Thoracic aorta (tissue), 2 donors: Measurements from ENCODE around the gene PCDHB3. TPM values are rescaled to one million over a fixed set of nuclear protein-coding genes. Genes with fewer than 3 reads are reported as not detected.
"Not testable (repeated sequence)": the region's sequence is repeated elsewhere in the genome, so short reads cannot be mapped to it uniquely, and the experiment has no call there.

Experiments used
- ATAC-seq: fragments of 150-250 bp; one replicate; pipeline ENCODE4 v1.8.0; 2017; ENCODE audit warnings: low read depth; ENCODE audit not compliant: insufficient number of reproducible peaks, low FRiP score
- DNase-seq: peaks from one replicate; pipeline ENCODE4 v3.0.0-alpha.2; 2020; ENCODE audit warnings: low spot score
- H3K27ac ChIP-seq, 2 donors: fragments of 200-600 bp; sonication (generic); 1 replicate in 1 of 2; 2 replicates in 1 of 2; pipeline ENCODE4 v1.5.1; 2016; ENCODE audit warnings: mild to moderate bottlenecking in 2 of 2, moderate library complexity in 2 of 2
- H3K27me3 ChIP-seq: fragments of 200-600 bp; sonication (generic); replicated peaks from 2 replicates; pipeline ENCODE4 v1.6.0; 2016; ENCODE audit warnings: mild to moderate bottlenecking; ENCODE audit not compliant: insufficient read depth
- H3K36me3 ChIP-seq: fragments of 200-600 bp; sonication (generic); one replicate; pipeline ENCODE4 v1.5.1; 2016
- H3K4me1 ChIP-seq, 2 donors: fragments of 200-600 bp; sonication (generic); 1 replicate in 1 of 2; 2 replicates in 1 of 2; pipeline versions ENCODE4 v1.5.1 to v1.6.0; 2016; ENCODE audit warnings: low read depth in 2 of 2, mild to moderate bottlenecking in 1 of 2; ENCODE audit not compliant: control insufficient read depth in 1 of 2
- H3K4me3 ChIP-seq: fragments of 200-600 bp; sonication (generic); 2 replicates; pipeline ENCODE4 v1.5.1; 2016; ENCODE audit warnings: mild to moderate bottlenecking
- H3K9me3 ChIP-seq: fragments of 200-600 bp; sonication (generic); 2 replicates; pipeline ENCODE4 v1.5.1; 2016
- total RNA-seq, 2 donors: library from RNA; depleted of rRNA; stranded (reverse); fragments of >200 nt; gene quantifications; one replicate each; pipeline versions ENCODE4 v1.1.0 to v1.2.3, GENCODE V29; 2016
- TF ChIP-seq, protein P1 (sequence below): fragments of 200-600 bp; sonication (generic); IDR thresholded peaks from one replicate; pipeline ENCODE4 v1.5.1; 2019; ENCODE audit warnings: antibody characterized with exemption

Gene PCDHB3
- total RNA-seq, 2 donors from 2014 or later = 2.3 to 3.7 TPM

DNA sequence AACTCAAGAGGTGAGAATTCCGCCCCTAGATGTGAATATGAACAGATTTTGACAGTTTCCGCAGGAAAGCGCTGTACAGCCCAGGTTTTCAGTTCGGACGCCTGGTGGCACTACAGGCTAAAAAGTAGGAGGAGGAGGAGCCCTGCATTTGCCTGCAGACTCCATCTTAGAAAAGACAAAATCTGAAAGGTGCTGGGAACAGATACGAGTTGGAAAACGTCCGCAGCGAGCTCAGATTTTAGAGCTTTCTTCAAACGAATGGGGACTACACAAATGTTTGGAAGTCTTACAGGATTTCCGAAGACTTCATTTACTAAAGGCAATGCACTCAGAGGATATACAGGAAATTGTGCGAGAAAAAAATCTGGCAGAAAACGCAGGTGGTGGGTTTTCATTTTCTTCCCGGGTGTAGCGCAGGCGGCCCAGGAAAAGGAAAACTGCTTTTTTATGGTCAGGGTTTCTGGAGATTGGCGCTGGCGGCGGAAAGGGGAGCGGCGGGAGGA is 15.7 kb upstream of the PCDHB3 start:
- peaks cover 16% of the 10 kb centered on the region for H3K9me3 ChIP-seq
- no peaks in the 10 kb centered on the region for H3K27me3 ChIP-seq
- H3K4me1 ChIP-seq = no peaks in the 10 kb centered on the region
- H3K27ac ChIP-seq = peak overlapping the region; percentile 12 to 46
- ATAC-seq (peak; percentile 36), DNase-seq (no peak)
- TF ChIP-seq, protein P1, sequence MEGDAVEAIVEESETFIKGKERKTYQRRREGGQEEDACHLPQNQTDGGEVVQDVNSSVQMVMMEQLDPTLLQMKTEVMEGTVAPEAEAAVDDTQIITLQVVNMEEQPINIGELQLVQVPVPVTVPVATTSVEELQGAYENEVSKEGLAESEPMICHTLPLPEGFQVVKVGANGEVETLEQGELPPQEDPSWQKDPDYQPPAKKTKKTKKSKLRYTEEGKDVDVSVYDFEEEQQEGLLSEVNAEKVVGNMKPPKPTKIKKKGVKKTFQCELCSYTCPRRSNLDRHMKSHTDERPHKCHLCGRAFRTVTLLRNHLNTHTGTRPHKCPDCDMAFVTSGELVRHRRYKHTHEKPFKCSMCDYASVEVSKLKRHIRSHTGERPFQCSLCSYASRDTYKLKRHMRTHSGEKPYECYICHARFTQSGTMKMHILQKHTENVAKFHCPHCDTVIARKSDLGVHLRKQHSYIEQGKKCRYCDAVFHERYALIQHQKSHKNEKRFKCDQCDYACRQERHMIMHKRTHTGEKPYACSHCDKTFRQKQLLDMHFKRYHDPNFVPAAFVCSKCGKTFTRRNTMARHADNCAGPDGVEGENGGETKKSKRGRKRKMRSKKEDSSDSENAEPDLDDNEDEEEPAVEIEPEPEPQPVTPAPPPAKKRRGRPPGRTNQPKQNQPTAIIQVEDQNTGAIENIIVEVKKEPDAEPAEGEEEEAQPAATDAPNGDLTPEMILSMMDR = peak; percentile 28
- H3K4me3 ChIP-seq = peak overlapping the region; percentile 66
- no peaks in the 10 kb centered on the region for H3K36me3 ChIP-seq

DNA sequence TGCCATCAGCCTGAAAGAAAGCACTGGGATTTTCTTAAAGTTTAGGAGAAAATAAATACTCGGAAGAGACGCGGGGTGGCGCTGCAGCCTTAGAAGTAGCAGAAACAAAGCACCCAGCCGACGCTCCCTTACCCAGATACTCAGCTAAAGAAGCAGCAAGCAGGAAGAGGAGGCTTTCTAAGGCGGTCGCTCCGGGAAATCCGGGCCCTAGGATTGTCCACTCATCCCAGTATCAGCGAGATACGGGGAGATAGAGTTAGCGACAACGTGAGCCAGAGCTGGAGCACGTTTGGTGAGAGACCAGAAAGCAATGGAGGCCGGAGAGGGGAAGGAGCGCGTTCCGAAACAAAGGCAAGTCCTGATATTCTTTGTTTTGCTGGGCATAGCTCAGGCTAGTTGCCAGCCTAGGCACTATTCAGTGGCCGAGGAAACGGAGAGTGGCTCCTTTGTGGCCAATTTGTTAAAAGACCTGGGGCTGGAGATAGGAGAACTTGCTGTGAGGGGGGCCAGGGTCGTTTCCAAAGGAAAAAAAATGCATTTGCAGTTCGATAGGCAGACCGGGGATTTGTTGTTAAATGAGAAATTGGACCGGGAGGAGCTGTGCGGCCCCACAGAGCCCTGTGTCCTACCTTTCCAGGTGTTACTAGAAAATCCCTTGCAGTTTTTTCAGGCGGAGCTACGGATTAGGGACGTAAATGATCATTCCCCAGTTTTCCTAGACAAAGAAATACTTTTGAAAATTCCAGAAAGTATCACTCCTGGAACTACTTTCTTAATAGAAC is 5.6 kb upstream of the PCDHB3 start, which contains the start of gene PCDHB2:
TSS of gene PCDHB2 (plus strand) at position 135 of the 782 bp plus-strand sequence. CDS start at position 311, 176 bp downstream.
- no peaks in the 10 kb centered on the region for H3K27me3 ChIP-seq
- DNase-seq = no peak
- TF ChIP-seq, protein P1 = peak; percentile 7
- H3K36me3 ChIP-seq = no peaks in the 10 kb centered on the region
- peaks cover 53% of the 10 kb centered on the region for H3K9me3 ChIP-seq
- no peak for ATAC-seq
- peak within 1 kb of the TSS; percentile 49 for H3K4me3 ChIP-seq
- no peaks in the 10 kb centered on the region for H3K4me1 ChIP-seq
- no peak within 1 kb of the TSS for H3K27ac ChIP-seq

DNA sequence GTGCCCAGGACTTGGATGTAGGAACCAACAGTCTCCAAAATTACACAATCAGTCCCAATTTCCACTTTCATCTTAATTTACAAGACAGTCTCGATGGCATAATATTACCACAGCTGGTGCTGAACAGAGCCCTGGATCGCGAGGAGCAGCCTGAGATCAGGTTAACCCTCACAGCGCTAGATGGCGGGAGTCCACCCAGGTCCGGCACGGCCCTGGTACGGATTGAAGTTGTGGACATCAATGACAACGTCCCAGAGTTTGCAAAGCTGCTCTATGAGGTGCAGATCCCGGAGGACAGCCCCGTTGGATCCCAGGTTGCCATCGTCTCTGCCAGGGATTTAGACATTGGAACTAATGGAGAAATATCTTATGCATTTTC is 5.0 kb upstream of the PCDHB3 start:
- Histone ChIP-seq H3K27ac (no peak overlapping the region), H3K27me3 (no peaks in the 10 kb centered on the region), H3K36me3 (no peaks in the 10 kb centered on the region), H3K4me3 (peak overlapping the region; percentile 49), H3K4me1 (no peaks in the 10 kb centered on the region), H3K9me3 (peaks cover 58% of the 10 kb centered on the region)
- ATAC-seq = no peak
- no peak for DNase-seq
- TF ChIP-seq, protein P1 = no peak

DNA sequence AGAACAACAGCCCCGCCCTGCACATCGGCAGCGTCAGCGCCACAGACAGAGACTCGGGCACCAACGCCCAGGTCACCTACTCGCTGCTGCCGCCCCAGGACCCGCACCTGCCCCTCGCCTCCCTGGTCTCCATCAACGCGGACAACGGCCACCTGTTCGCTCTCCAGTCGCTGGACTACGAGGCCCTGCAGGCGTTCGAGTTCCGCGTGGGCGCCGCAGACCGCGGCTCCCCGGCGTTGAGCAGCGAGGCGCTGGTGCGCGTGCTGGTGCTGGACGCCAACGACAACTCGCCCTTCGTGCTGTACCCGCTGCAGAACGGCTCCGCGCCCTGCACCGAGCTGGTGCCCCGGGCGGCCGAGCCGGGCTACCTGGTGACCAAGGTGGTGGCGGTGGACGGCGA is 4.1 kb upstream of the PCDHB3 start:
- not testable (repeated sequence) for H3K4me3 ChIP-seq, ATAC-seq, H3K27me3 ChIP-seq, H3K36me3 ChIP-seq, H3K4me1 ChIP-seq, DNase-seq, H3K27ac ChIP-seq
- peaks cover 61% of the 10 kb centered on the region for H3K9me3 ChIP-seq

DNA sequence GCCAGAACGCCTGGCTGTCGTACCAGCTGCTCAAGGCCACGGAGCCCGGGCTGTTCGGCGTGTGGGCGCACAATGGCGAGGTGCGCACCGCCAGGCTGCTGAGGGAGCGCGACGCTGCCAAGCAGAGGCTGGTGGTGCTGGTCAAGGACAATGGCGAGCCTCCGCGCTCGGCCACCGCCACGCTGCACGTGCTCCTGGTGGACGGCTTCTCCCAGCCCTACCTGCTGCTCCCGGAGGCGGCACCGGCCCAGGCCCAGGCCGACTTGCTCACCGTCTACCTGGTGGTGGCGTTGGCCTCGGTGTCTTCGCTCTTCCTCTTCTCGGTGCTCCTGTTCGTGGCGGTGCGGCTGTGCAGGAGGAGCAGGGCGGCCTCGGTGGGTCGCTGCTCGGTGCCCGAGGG is 3.7 kb upstream of the PCDHB3 start:
- not testable (repeated sequence) for H3K27ac ChIP-seq, DNase-seq, H3K27me3 ChIP-seq, H3K4me1 ChIP-seq, ATAC-seq, H3K36me3 ChIP-seq, H3K4me3 ChIP-seq
- H3K9me3 ChIP-seq = peaks cover 65% of the 10 kb centered on the region

DNA sequence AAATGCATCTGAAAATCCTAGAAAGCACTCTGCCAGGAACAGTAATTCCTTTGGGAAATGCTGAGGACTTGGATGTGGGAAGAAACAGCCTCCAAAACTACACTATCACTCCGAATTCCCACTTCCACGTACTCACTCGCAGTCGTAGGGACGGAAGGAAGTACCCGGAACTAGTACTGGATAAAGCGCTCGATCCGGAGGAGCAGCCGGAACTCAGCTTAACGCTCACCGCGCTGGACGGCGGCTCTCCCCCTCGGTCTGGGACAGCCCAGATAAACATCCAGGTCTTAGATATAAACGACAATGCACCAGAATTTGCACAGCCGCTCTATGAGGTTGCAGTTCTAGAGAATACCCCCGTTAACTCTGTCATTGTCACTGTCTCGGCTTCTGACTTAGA is 786 bp downstream of the PCDHB3 start:
- peaks cover 31% of the 10 kb centered on the region for H3K9me3 ChIP-seq
- TF ChIP-seq, protein P1 = no peak

DNA sequence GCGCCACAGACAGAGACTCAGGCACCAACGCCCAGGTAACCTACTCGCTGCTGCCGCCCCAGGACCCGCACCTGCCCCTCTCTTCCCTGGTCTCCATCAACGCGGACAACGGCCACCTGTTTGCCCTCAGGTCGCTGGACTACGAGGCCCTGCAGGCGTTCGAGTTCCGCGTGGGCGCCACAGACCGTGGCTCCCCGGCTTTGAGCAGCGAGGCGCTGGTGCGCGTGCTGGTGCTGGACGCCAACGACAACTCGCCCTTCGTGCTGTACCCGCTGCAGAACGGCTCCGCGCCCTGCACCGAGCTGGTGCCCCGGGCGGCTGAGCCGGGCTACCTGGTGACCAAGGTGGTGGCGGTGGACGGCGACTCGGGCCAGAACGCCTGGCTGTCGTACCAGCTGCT is 1.8 kb downstream of the PCDHB3 start:
- not testable (repeated sequence) for DNase-seq, H3K36me3 ChIP-seq, ATAC-seq

More for the DNA sequence above, 786 bp downstream of the PCDHB3 start:
- no peaks in the 10 kb centered on the region for H3K36me3 ChIP-seq
- H3K4me3 ChIP-seq = peak overlapping the region; percentile 6
- DNase-seq (no peak), ATAC-seq (no peak)
- H3K27me3 ChIP-seq = no peaks in the 10 kb centered on the region
- no peaks in the 10 kb centered on the region for H3K4me1 ChIP-seq
- no peak overlapping the region for H3K27ac ChIP-seq

DNA sequence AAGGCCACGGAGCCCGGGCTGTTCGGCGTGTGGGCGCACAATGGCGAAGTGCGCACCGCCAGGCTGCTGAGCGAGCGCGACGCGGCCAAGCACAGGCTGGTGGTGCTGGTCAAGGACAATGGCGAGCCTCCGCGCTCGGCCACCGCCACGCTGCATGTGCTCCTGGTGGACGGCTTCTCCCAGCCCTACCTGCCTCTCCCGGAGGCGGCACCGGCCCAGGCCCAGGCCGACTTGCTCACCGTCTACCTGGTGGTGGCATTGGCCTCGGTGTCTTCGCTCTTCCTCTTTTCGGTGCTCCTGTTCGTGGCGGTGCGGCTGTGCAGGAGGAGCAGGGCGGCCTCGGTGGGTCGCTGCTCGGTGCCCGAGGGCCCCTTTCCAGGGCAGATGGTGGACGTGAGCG is 2.2 kb downstream of the PCDHB3 start:
- not testable (repeated sequence) for H3K36me3 ChIP-seq, H3K27me3 ChIP-seq, ATAC-seq, H3K4me1 ChIP-seq, H3K4me3 ChIP-seq, H3K27ac ChIP-seq, DNase-seq
- H3K9me3 ChIP-seq = peaks cover 30% of the 10 kb centered on the region

More for the DNA sequence above, 1.8 kb downstream of the PCDHB3 start:
- not testable (repeated sequence) for H3K4me1 ChIP-seq, H3K4me3 ChIP-seq, H3K27me3 ChIP-seq, H3K27ac ChIP-seq
- peaks cover 31% of the 10 kb centered on the region for H3K9me3 ChIP-seq
